Lower leg skin (tissue), 4 donors: ENCODE results near the gene SLC22A1. TPM values are rescaled to one million over a fixed set of nuclear protein-coding genes. Genes with fewer than 3 reads are reported as not detected.

Experiments used
- DNase-seq, 2 donors: peaks; one replicate each; pipeline ENCODE4 v3.0.0-alpha.2; 2019; ENCODE audit warnings: low spot score in 2 of 2
- H3K4me3 ChIP-seq: fragments of 200-600 bp; sonication (generic); 2 replicates; pipeline ENCODE4 v1.5.1; 2017; ENCODE audit warnings: mild to moderate bottlenecking, low read depth; ENCODE audit not compliant: poor library complexity, severe bottlenecking
- POLR2A ChIP-seq, 2 donors: fragments of 450-650 bp; IDR thresholded peaks; one replicate each; pipeline ENCODE4 v1.6.1; 2016 to 2017; ENCODE audit warnings: antibody characterized with exemption in 2 of 2, mild to moderate bottlenecking in 1 of 2, moderate library complexity in 1 of 2
- WGBS, 2 donors: methylation state at CpG; one replicate each; pipeline ENCODE4 v1.1.5; 2018; 5-methylcytosine and 5-hydroxymethylcytosine counted together
- intact Hi-C: fragments of 100-400 bp; cut with DNase I; formaldehyde crosslinking; loops from one replicate; pipeline ENCODE4 v1.15.0; 2023; ENCODE audit warnings: low total_unique reads
- total RNA-seq, 4 donors: library from RNA; depleted of rRNA; stranded (reverse); fragments of >200 nt; gene quantifications; one replicate each; pipeline ENCODE4 v1.1.0, GENCODE V29; 2016
- TF ChIP-seq, protein P1 (sequence below), 3 donors: fragments of 450-650 bp; IDR thresholded peaks; one replicate each; pipeline ENCODE4 v1.5.1; 2016; ENCODE audit warnings: antibody characterized with exemption in 3 of 3, mild to moderate bottlenecking in 3 of 3, moderate library complexity in 2 of 3

SLC22A1 gene
- total RNA-seq, 4 donors from 2014 or later, result 0.65 to 1.4 (median 0.80) TPM; not detected in 1

DNA sequence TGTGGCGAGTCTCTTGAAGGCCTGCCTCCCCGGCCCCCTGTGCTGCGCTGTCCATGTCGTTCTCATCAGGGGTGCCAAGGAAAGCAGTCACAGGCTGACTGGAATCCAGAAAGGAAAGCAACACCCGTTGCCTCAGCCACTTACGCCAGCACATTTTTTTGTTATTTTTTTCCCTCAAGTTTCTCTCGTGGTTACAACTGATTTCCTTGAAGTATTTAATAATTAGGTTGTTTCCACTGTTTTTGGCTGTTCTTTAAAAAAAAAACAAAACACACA lies 17.9 kb upstream of the SLC22A1 start:
- no peak overlapping the region for H3K4me3 ChIP-seq
- no peak for DNase-seq
- intact Hi-C loops, result no loop called here
- no peak for TF ChIP-seq POLR2A (IDR thresholded peaks at IDR 0.05)
- TF ChIP-seq, protein P1, sequence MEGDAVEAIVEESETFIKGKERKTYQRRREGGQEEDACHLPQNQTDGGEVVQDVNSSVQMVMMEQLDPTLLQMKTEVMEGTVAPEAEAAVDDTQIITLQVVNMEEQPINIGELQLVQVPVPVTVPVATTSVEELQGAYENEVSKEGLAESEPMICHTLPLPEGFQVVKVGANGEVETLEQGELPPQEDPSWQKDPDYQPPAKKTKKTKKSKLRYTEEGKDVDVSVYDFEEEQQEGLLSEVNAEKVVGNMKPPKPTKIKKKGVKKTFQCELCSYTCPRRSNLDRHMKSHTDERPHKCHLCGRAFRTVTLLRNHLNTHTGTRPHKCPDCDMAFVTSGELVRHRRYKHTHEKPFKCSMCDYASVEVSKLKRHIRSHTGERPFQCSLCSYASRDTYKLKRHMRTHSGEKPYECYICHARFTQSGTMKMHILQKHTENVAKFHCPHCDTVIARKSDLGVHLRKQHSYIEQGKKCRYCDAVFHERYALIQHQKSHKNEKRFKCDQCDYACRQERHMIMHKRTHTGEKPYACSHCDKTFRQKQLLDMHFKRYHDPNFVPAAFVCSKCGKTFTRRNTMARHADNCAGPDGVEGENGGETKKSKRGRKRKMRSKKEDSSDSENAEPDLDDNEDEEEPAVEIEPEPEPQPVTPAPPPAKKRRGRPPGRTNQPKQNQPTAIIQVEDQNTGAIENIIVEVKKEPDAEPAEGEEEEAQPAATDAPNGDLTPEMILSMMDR (IDR thresholded peaks at IDR 0.05), result no peak
- 78 to 80% methylated on average over 7 of the region's 7 CpGs for WGBS, 2 donors

DNA sequence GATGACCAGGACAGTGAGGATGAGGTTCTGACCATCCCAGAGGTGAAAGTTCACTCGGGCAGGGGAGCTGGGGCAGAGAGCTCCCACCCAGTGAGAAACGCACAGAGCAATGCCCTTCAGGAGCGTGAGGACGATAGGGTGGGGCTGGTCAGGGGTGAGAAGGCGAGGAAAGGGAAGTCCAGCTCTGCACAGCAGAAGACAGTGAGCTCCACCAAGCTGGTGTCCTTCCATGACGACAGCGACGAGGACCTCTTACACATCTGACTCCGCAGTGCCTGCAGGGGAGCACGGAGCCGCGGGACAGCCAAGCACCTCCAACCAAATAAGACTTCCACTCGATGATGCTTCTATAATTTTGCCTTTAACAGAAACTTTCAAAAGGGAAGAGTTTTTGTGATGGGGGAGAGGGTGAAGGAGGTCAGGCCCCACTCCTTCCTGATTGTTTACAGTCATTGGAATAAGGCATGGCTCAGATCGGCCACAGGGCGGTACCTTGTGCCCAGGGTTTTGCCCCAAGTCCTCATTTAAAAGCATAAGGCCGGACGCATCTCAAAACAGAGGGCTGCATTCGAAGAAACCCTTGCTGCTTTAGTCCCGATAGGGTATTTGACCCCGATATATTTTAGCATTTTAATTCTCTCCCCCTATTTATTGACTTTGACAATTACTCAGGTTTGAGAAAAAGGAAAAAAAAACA lies 16.6 kb upstream of the SLC22A1 start:
- WGBS, 2 donors, result 94 to 96% methylated on average over 20 of the region's 20 CpGs
- intact Hi-C loops, result no loop called here
- TF ChIP-seq POLR2A (IDR thresholded peaks at IDR 0.05), result no peak
- TF ChIP-seq, protein P1 (IDR thresholded peaks at IDR 0.05), result no peak
- no peak for DNase-seq
- no peak overlapping the region for H3K4me3 ChIP-seq

DNA sequence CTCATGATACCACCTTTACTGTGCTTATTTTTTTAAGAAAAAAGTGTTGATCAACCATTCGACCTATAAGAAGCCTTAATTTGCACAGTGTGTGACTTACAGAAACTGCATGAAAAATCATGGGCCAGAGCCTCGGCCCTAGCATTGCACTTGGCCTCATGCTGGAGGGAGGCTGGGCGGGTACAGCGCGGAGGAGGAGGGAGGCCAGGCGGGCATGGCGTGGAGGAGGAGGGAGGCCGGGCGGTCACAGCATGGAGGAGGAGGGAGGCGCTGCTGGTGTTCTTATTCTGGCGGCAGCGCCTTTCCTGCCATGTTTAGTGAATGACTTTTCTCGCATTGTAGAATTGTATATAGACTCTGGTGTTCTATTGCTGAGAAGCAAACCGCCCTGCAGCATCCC lies 15.6 kb upstream of the SLC22A1 start:
- 95 to 96% methylated on average over 14 of the region's 14 CpGs for WGBS, 2 donors
- intact Hi-C loops, result no loop called here
- no peak overlapping the region for H3K4me3 ChIP-seq
- no peak for DNase-seq
- TF ChIP-seq, protein P1 (IDR thresholded peaks at IDR 0.05), result no peak
- TF ChIP-seq POLR2A (IDR thresholded peaks at IDR 0.05), result no peak

DNA sequence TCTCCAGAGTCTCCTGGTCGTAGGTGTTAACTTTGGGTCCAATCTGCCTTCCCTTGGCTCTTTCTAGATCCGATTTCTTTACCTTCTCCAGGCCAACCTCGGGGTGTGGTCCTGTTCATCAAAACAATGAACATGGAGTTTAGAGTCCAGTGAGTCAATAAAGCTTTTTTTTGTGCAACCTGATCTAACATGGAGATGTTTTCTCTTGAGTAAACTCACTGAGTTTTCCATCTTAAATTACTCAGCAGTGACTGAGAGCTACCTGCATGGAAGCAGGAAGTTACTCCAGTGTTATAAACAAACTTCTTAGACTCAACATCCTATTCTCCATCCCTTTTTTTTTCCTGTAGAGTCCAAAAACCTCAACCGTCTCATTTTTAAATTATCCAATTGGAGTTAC lies 14.9 kb upstream of the SLC22A1 start:
- DNase-seq, result no peak
- no peak overlapping the region for H3K4me3 ChIP-seq
- WGBS, 2 donors, result 88 to 92% methylated on average over 4 of the region's 4 CpGs
- TF ChIP-seq, protein P1 (IDR thresholded peaks at IDR 0.05), result no peak
- TF ChIP-seq POLR2A (IDR thresholded peaks at IDR 0.05), result no peak
- intact Hi-C loops, result no loop called here

DNA sequence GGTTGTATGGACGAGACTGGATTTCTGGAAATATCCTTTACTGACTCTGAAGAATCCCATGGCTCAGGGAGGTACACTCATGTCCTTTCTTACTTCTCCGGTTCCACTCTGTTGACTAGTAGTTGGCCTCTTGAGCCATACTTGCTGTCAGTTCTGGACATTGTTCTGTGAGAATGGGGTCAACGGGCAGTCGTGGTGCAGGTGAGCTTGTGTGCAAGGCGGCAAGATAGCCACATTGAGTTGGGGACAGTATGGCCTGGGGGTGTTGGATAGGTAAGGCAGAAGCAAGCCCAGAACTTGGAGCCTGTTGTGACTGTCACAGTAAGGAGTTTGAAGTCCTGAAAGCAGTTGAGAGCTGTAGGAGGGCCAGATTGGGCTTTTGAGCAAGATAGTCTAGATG lies 13.5 kb upstream of the SLC22A1 start:
- 93 to 97% methylated on average over 5 of the region's 5 CpGs for WGBS, 2 donors
- TF ChIP-seq, protein P1 (IDR thresholded peaks at IDR 0.05), result no peak
- no peak for TF ChIP-seq POLR2A (IDR thresholded peaks at IDR 0.05)
- DNase-seq, result no peak
- intact Hi-C loops, result no loop called here
- no peak overlapping the region for H3K4me3 ChIP-seq

DNA sequence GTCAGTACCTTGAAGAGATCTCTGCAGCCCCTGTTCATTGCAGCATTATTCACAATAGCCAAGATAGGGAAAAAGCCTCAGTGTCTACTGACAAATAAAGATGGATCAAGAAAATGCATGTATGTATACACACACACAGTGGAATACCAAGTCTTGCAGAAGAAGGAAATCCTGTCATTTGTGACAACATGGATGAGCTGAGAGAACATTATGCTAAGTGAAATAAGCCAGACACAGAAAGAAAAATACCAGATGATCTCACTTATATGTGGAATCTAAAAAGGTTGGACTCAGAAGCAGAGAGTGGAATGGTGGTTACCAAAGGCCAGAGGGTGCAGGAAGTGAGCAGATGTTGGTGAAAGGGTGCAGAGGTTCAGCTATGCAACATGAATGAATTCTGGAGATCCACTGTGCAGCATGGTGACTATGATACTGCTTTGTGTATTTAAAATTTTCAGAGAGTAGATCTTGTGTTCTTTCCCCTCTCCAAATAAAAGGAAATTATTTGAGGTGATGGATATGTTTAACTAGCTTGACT lies 11.0 kb upstream of the SLC22A1 start:
- no peak for DNase-seq
- H3K4me3 ChIP-seq, result no peak overlapping the region
- no peak for TF ChIP-seq POLR2A (IDR thresholded peaks at IDR 0.05)
- TF ChIP-seq, protein P1 (IDR thresholded peaks at IDR 0.05), result no peak
- intact Hi-C loops, result no loop called here
